Stimulated activated CD8-positive, alpha-beta memory T cell treated with anti-CD3 and anti-CD28 coated beads, Interleukin-12 subunit alpha, Interleukin-12 subunit beta, amount 100 ng/mL, for 24 hours (primary cell): ENCODE data around the gene WDR54.
"Not testable (repeated sequence)": the region's sequence is repeated elsewhere in the genome, so short reads cannot be mapped to it uniquely, and the experiment has no call there.

ENCODE experiments used
- DNase-seq: peaks from one replicate; pipeline ENCODE4 v3.0.0-alpha.2; 2020; ENCODE audit errors: extremely low read depth

Gene WDR54

DNA sequence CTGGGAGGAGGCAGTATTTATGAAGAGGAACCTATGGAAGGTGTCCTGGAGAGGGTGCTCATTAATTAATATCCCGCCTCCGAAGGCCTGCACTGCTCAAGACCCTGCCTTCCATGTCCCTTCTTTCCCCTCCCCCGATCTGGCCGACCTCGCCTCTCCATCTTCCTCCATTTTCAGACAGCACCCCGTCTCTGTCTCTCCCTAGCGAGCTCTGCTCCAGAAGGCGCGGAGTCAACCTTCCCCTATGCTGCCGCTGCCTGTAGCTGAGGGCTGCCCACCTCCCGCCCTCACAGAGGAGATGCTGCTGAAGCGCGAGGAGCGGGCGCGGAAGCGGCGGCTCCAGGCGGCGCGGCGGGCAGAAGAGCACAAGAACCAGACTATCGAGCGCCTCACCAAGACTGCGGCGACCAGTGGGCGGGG, 35.6 kb downstream of the WDR54 start:
- DNase-seq = no peak

- peak; percentile 68 for DNase-seq
Measured at GRCh38 chr2:74457549-74458131, 36.1 kb downstream of the WDR54 start.

- peak; percentile 97 for DNase-seq
Measured at GRCh38 chr2:74458132-74458937, 36.8 kb downstream of the WDR54 start, which contains the start of gene WBP1. TSS of gene WBP1 (plus strand) at chr2:74458438. CDS start at chr2:74458603, 165 bp downstream.

- no peak for DNase-seq
Measured at GRCh38 chr2:74458938-74459363, 37.4 kb downstream of the WDR54 start.

DNA sequence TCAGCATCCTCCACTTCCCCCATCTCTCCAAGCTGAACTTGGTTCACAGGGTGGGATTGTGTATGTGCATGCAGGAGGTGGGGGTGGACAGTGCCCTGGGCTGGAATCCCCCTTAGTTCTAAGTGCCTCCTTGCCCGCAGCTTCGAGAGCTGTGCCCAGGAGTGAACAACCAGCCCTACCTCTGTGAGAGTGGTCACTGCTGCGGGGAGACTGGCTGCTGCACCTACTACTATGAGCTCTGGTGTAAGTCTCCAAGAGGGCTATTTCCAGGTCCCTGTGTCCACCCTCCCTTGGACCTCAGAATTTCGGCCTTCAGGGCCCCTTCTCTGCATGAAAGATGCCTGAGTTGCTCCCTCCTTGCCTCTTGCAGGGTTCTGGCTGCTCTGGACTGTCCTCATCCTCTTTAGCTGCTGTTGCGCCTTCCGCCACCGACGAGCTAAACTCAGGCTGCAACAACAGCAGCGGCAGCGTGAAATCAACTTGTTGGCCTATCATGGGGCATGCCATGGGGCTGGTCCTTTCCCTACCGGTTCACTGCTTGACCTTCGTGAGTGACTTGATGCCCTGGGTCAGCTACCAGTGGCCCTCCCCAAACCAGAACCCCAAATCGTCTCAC, 38.1 kb downstream of the WDR54 start:
- DNase-seq = not testable (repeated sequence)

GRCh38 chr2:74460187-74460586, 38.7 kb downstream of the WDR54 start:
- DNase-seq = not testable (repeated sequence)

- no peak for DNase-seq
Measured at GRCh38 chr2:74461187-74462053, 39.9 kb downstream of the WDR54 start.

GRCh38 chr2:74462054-74462785, 40.7 kb downstream of the WDR54 start:
- no peak for DNase-seq

DNA sequence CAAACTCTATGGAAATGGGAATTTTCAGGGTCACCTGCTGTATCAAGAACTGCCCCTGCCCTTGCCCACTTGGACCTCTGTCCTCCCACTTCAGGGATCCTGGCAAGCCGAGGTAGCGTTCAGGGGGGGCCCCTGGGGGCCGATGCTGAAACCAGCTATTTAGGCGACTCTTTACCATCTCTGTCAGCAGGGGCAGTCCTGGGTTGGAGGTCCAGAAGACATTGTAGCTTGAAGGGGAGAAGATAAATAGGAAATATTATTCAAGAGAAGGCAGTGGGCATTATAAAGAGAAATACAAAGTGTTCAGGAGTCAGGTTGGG, 41.2 kb downstream of the WDR54 start:
- no peak for DNase-seq

- no peak for DNase-seq
Measured at GRCh38 chr2:74464406-74464805, 42.9 kb downstream of the WDR54 start.

GRCh38 chr2:74470742-74471141, 49.2 kb downstream of the WDR54 start:
- DNase-seq = not testable (repeated sequence)

GRCh38 chr2:74471332-74472065, 50.0 kb downstream of the WDR54 start:
- no peak for DNase-seq

- DNase-seq = peak; percentile 87
Measured at GRCh38 chr2:74472086-74472944, 50.8 kb downstream of the WDR54 start, which contains the start of gene MRPL53. TSS of gene MRPL53 (minus strand) at chr2:74472680. CDS start at chr2:74472660, 20 bp downstream.

- DNase-seq = no peak
Measured at GRCh38 chr2:74472945-74473258, 51.4 kb downstream of the WDR54 start.

GRCh38 chr2:74474481-74474880, 53.0 kb downstream of the WDR54 start:
- DNase-seq = no peak

GRCh38 chr2:74474899-74475298, 53.4 kb downstream of the WDR54 start:
- no peak for DNase-seq
